Natural killer cell (primary cell): ENCODE results near the gene JMJD8. TPM values are rescaled to one million over a fixed set of nuclear protein-coding genes. Genes with fewer than 3 reads are reported as not detected.

Experiments used
- ATAC-seq, 3 donors: fragments of 150-1000 bp in 2 of 3; fragments of 200-7000 bp in 1 of 3; cut with Tn5 transposase; 1 replicate in 1 of 3; 2 replicates in 2 of 3; pipeline ENCODE4 v1.10.0; 2021; ENCODE audit warnings: mild to moderate bottlenecking in 2 of 3, moderate library complexity in 2 of 3
- DNase-seq, 2 donors: peaks; one replicate each; pipeline versions ENCODE4 v3.0.0 to v3.0.0-alpha.2; 2013 to 2021; ENCODE audit warnings: mixed read lengths in 1 of 2
- H3K27ac ChIP-seq: one replicate; pipeline ENCODE4 v1.5.1; 2013; ENCODE audit warnings: mild to moderate bottlenecking, low read length
- H3K27me3 ChIP-seq: one replicate; pipeline ENCODE4 v1.6.1; 2013; ENCODE audit warnings: low read length; ENCODE audit not compliant: control insufficient read depth, insufficient read depth
- H3K36me3 ChIP-seq: one replicate; pipeline ENCODE4 v1.6.1; 2013; ENCODE audit warnings: low read length; ENCODE audit not compliant: control insufficient read depth, insufficient read depth
- H3K4me1 ChIP-seq: one replicate; pipeline ENCODE4 v1.6.1; 2013; ENCODE audit warnings: low read length; ENCODE audit not compliant: control insufficient read depth, insufficient read depth
- H3K4me3 ChIP-seq: one replicate; pipeline ENCODE4 v1.5.1; 2013; ENCODE audit warnings: low read length
- H3K9me3 ChIP-seq: one replicate; pipeline ENCODE4 v1.6.1; 2013; ENCODE audit warnings: low read length; ENCODE audit not compliant: control insufficient read depth, insufficient read depth
- H3K27ac Mint-ChIP-seq, 2 donors: one replicate each; pipeline ENCODE4 v1.8.0; 2022; ENCODE audit warnings: mild to moderate bottlenecking in 2 of 2, mixed read lengths in 2 of 2, moderate library complexity in 1 of 2
- H3K27me3 Mint-ChIP-seq, 2 donors: one replicate each; pipeline ENCODE4 v1.8.0; 2022; ENCODE audit warnings: low read depth in 2 of 2, mixed read lengths in 2 of 2
- H3K36me3 Mint-ChIP-seq: one replicate; pipeline ENCODE4 v1.8.0; 2022; ENCODE audit warnings: mixed read lengths
- H3K4me1 Mint-ChIP-seq, 2 donors: one replicate each; pipeline ENCODE4 v1.8.0; 2022; ENCODE audit warnings: mixed read lengths in 2 of 2
- H3K4me3 Mint-ChIP-seq: one replicate; pipeline ENCODE4 v1.8.0; 2022; ENCODE audit warnings: mild to moderate bottlenecking, moderate library complexity, mixed read lengths
- H3K9me3 Mint-ChIP-seq, 2 donors: one replicate each; pipeline ENCODE4 v1.8.0; 2022; ENCODE audit warnings: mixed read lengths in 2 of 2
- WGBS: methylation state at CpG from one replicate; pipeline ENCODE4 v1.1.7; 2013; ENCODE audit warnings: missing lambda C conversion rate; ENCODE audit not compliant: insufficient coverage; 5-methylcytosine and 5-hydroxymethylcytosine counted together
- intact Hi-C: fragments of 100-400 bp; cut with micrococcal nuclease; formaldehyde crosslinking; loops from one replicate; pipeline ENCODE4 v1.14.2; 2022
- total RNA-seq, 4 donors: library from RNA; stranded (reverse); fragments of 120-200 nt in 1 of 4; gene quantifications; one replicate each; pipeline versions ENCODE4 v1.2.3 to v1.2.4, GENCODE V29; 2013 to 2022
- TF ChIP-seq, protein P1 (sequence below): fragments of 200-600 bp; IDR thresholded peaks from one replicate; pipeline ENCODE4 v1.8.0; 2022; ENCODE audit warnings: antibody characterized with exemption

Gene JMJD8
- total RNA-seq, 3 donors from 2014 or later (not counting 1 experiment from before 2014, with no cell fraction given): 29.5 to 32.6 (median 31.5) TPM

DNA sequence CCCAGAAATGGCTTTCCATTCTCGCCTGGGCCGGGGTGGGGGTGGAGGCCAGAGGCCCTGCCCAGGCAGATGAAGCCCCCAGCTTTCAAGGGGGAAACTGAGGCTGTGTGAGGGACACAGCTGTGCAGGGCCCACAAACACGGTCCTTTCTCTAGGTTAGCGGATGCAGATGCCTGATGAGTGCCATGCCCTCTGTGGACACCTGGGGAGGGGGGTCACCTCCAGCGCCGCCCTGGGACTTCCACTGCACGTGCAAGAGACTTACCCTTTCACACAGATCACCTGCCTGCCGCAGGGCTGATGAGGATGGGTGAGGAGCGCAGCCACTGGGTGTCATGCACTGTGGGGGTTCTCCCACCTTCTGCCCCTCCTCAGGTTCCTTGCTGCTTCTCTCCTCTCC is 34.3 kb upstream of the JMJD8 start:
- DNase-seq: no peak
- peaks cover 0 to 28% of the 10 kb centered on the region in 2 donors for H3K4me1 Mint-ChIP-seq
- peaks cover 51% of the 10 kb centered on the region for H3K4me1 ChIP-seq

DNA sequence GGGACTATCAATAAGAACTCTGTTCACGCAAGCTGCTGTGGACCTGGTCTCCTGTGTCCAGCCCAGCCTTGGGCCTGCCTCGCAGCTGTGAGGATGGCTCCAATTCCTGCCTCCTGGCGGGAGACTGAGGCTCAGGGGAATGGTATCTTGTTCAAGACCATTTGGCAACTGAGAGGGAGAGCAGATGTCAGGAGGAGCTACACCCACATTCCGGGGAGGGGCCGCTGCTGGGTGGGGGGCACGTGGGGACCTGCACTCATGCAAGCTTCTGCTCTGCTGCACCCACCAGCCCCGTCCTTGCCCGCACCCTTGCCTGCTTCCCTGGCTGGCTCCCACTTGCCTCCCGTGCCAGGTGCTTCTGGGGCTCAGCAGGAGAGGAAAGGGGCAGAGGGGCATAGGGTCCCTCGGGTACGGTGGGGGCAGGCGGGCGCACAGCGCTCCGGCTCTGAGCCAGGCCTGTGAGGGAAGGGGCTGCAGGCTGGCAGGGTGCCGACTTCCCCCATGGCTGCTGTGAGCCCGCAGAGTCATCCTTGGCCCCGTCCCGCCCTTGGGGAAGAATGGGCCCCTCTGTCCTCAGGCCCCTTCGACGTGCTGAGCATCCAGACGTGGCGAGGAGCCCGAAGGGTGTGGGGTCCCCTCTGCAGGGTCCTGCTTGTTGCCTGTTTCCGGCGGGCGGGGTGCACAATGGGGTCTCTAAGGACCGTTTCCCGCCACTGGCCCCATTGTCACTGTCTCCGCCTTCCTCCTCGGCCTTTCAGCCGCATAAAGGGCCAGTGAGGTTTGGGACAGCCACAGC is 33.5 kb upstream of the JMJD8 start:
- H3K27ac ChIP-seq: no peak overlapping the region
- TF ChIP-seq, protein P1, sequence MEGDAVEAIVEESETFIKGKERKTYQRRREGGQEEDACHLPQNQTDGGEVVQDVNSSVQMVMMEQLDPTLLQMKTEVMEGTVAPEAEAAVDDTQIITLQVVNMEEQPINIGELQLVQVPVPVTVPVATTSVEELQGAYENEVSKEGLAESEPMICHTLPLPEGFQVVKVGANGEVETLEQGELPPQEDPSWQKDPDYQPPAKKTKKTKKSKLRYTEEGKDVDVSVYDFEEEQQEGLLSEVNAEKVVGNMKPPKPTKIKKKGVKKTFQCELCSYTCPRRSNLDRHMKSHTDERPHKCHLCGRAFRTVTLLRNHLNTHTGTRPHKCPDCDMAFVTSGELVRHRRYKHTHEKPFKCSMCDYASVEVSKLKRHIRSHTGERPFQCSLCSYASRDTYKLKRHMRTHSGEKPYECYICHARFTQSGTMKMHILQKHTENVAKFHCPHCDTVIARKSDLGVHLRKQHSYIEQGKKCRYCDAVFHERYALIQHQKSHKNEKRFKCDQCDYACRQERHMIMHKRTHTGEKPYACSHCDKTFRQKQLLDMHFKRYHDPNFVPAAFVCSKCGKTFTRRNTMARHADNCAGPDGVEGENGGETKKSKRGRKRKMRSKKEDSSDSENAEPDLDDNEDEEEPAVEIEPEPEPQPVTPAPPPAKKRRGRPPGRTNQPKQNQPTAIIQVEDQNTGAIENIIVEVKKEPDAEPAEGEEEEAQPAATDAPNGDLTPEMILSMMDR: no peak
- H3K9me3 ChIP-seq: no peaks in the 10 kb centered on the region
- Mint-ChIP-seq H3K4me3 (no peak overlapping the region), H3K27ac (no peak overlapping the region), H3K36me3 (no peaks in the 10 kb centered on the region), H3K27me3 (peaks cover 0 to 4% of the 10 kb centered on the region in 2 donors), H3K4me1 (peaks cover 0 to 25% of the 10 kb centered on the region in 2 donors), H3K9me3 (no peaks in the 10 kb centered on the region)
- H3K36me3 ChIP-seq: no peaks in the 10 kb centered on the region
- peaks cover 10% of the 10 kb centered on the region for H3K27me3 ChIP-seq
- H3K4me1 ChIP-seq: peaks cover 48% of the 10 kb centered on the region
- WGBS: 85% methylated on average over 32 of the region's 32 CpGs
- H3K4me3 ChIP-seq: no peak overlapping the region
- no peak for DNase-seq
- no peak for ATAC-seq
- intact Hi-C loops: loop anchor here (10.0 kb wide), 1 partner anchor 337 kb away; no protein-coding TSS in a partner anchor

More for the DNA sequence above, 34.3 kb upstream of the JMJD8 start:
- H3K4me3 Mint-ChIP-seq: no peak overlapping the region
- Histone ChIP-seq H3K4me3 (no peak overlapping the region), H3K9me3 (no peaks in the 10 kb centered on the region), H3K36me3 (no peaks in the 10 kb centered on the region), H3K27ac (no peak overlapping the region), H3K27me3 (peaks cover 10% of the 10 kb centered on the region)
- intact Hi-C loops: loop anchor here (10.0 kb wide), 1 partner anchor 336 kb away; no protein-coding TSS in a partner anchor
- WGBS: 93% methylated on average over 9 of the region's 9 CpGs
- ATAC-seq: no peak
- TF ChIP-seq, protein P1: no peak
- peaks cover 0 to 4% of the 10 kb centered on the region in 2 donors for H3K27me3 Mint-ChIP-seq
- H3K36me3 Mint-ChIP-seq: no peaks in the 10 kb centered on the region
- no peak overlapping the region for H3K27ac Mint-ChIP-seq
- H3K9me3 Mint-ChIP-seq: no peaks in the 10 kb centered on the region

DNA sequence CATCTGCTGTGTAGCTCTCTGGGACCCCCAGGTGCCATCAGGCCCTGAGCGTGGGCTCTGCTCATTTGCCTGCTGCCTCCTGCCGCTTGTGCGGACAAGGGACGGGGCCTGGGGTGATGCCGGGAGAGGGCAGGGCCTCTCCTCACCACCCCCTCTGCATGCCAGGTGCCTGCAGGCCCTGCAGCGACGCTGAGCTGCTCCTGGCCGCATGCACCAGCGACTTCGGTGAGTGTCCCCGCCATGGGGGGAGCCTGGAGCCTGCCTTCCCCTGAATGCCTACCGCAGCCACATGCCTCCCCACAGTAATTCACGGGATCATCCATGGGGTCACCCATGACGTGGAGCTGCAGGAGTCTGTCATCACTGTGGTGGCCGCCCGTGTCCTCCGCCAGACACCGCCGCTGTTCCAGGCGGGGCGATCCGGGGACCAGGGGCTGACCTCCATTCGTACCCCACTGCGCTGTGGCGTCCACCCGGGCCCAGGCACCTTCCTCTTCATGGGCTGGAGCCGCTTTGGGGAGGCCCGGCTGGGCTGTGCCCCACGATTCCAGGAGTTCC is 32.7 kb upstream of the JMJD8 start:
- TF ChIP-seq, protein P1: no peak
- H3K4me3 Mint-ChIP-seq: peak overlapping the region; percentile 63

More for the DNA sequence above, 32.7 kb upstream of the JMJD8 start:
- no peak for DNase-seq
- H3K27ac ChIP-seq: no peak overlapping the region
- Mint-ChIP-seq H3K9me3 (no peaks in the 10 kb centered on the region), H3K4me1 (peaks cover 0 to 23% of the 10 kb centered on the region in 2 donors), H3K36me3 (no peaks in the 10 kb centered on the region), H3K27ac (no peak overlapping the region), H3K27me3 (peaks cover 0 to 4% of the 10 kb centered on the region in 2 donors)
- no peak for ATAC-seq
- WGBS: 94% methylated on average over 29 of the region's 29 CpGs
- intact Hi-C loops: loop anchor here (10.0 kb wide), 1 partner anchor 338 kb away; no protein-coding TSS in a partner anchor
- H3K4me1 ChIP-seq: peaks cover 40% of the 10 kb centered on the region
- H3K36me3 ChIP-seq: no peaks in the 10 kb centered on the region
- peaks cover 10% of the 10 kb centered on the region for H3K27me3 ChIP-seq
- no peaks in the 10 kb centered on the region for H3K9me3 ChIP-seq
- H3K4me3 ChIP-seq: no peak overlapping the region
